K562 (cell line): ENCODE results near the gene STON2. TPM values are rescaled to one million over a fixed set of nuclear protein-coding genes. Genes with fewer than 3 reads are reported as not detected.
A peak's percentile ranks its signal among the peaks of the same experiment; 100 is the strongest.

ENCODE experiments used
- ATAC-seq: fragments of 200-7000 bp; cut with Tn5 transposase; 3 replicates; pipeline ENCODE4 v1.9.1; 2020; ENCODE audit warnings: moderate library complexity
- BruUV-seq: library from RNA; stranded (reverse); fragments of 400-500 nt; replicated peaks from 2 replicates; lab custom pipeline; 2021; lab: Mats Ljungman, UMichigan
- CTCF ChIA-PET: fragments of 300-600 bp; formaldehyde crosslinking; extraction: SDS; loops from one replicate; lab custom pipeline; 2021; ENCODE audit warnings: low intra/inter-chr PET ratio; lab: Yijun Ruan, JAX
- POLR2A ChIA-PET: fragments of 300-600, 350-650 bp; sonication (Branson Sonifier 250); formaldehyde crosslinking; extraction: SDS; loops from one replicate; lab custom pipeline; 2021; ENCODE audit warnings: antibody characterized with exemption, inconsistent platforms; lab: Yijun Ruan, JAX
- DNase-seq, 4 experiments: peaks; one replicate each; pipeline versions ENCODE4 v3.0.0 to v3.0.0-alpha.2; 2011 to 2018; ENCODE audit warnings: low spot score in 3 of 4, mixed read lengths in 3 of 4; ENCODE audit errors: extremely low read depth in 1 of 4
- FAIRE-seq: peaks from 2 replicates; lab custom pipeline; 2011; peaks lifted over from hg19 to GRCh38; lab: Jason Lieb, UNC
- H2AFZ ChIP-seq: 2 replicates; pipeline ENCODE4 v1.6.0; 2011; ENCODE audit warnings: low read depth, low read length, control low read depth, inconsistent platforms
- H3K27ac ChIP-seq: fragments of 200-600 bp; 3 replicates; pipeline ENCODE4 v1.8.0; 2011; ENCODE audit warnings: low read depth, mild to moderate bottlenecking, control low read depth, inconsistent platforms, low read length, moderate library complexity, mixed read lengths; ENCODE audit errors: extremely low read depth
- H3K27me3 ChIP-seq, 2 experiments: fragments of 300-600 bp in 1 of 2; 2 replicates in 1 of 2; 3 replicates in 1 of 2; pipeline versions ENCODE4 v1.6.0 to v1.8.0; 2011; ENCODE audit warnings: inconsistent platforms in 2 of 2, low read length in 2 of 2, mild to moderate bottlenecking in 1 of 2, mixed read lengths in 1 of 2, moderate library complexity in 1 of 2; ENCODE audit not compliant: control insufficient read depth in 2 of 2, insufficient read depth in 2 of 2
- H3K36me3 ChIP-seq: fragments of 300-600 bp; 3 replicates; pipeline ENCODE4 v1.8.0; 2011; ENCODE audit warnings: mild to moderate bottlenecking, low read length, inconsistent platforms; ENCODE audit not compliant: control insufficient read depth, insufficient read depth
- H3K4me1 ChIP-seq, 2 experiments: fragments of 200-600 bp in 1 of 2; replicated peaks in 1 of 2; 2 replicates in 1 of 2; 3 replicates in 1 of 2; pipeline versions ENCODE4 v1.5.1 to v1.8.0; 2011; ENCODE audit warnings: inconsistent platforms in 2 of 2, low read length in 2 of 2, mild to moderate bottlenecking in 1 of 2, mixed read lengths in 1 of 2, moderate library complexity in 1 of 2; ENCODE audit not compliant: control insufficient read depth in 2 of 2, insufficient read depth in 2 of 2
- H3K4me2 ChIP-seq: 2 replicates; pipeline ENCODE4 v1.6.1; 2011; ENCODE audit warnings: low read length, control low read depth, inconsistent platforms, mixed read lengths; ENCODE audit not compliant: insufficient read depth
- H3K4me3 ChIP-seq: fragments of 200-600 bp; sonication (generic), shearing (Covaris generic); 2 replicates; pipeline ENCODE4 v1.5.1; 2016; ENCODE audit warnings: control low read depth, inconsistent platforms
- H3K79me2 ChIP-seq: fragments of 200-600 bp; 3 replicates; pipeline ENCODE4 v1.8.0; 2011; ENCODE audit warnings: low read length, inconsistent platforms; ENCODE audit not compliant: control insufficient read depth, insufficient read depth
- H3K9ac ChIP-seq, 2 experiments: 2 replicates each; pipeline versions ENCODE4 v1.6.0 to v1.6.1; 2011; ENCODE audit warnings: low read depth in 2 of 2, low read length in 2 of 2, control low read depth in 1 of 2, inconsistent platforms in 1 of 2, mild to moderate bottlenecking in 1 of 2, mixed read lengths in 1 of 2; ENCODE audit not compliant: insufficient read depth in 1 of 2
- H3K9me1 ChIP-seq: one replicate; pipeline ENCODE4 v1.6.0; 2011; ENCODE audit warnings: inconsistent platforms, mild to moderate bottlenecking, low read length, moderate library complexity; ENCODE audit not compliant: control insufficient read depth, insufficient read depth
- H3K9me3 ChIP-seq: replicated peaks from 2 replicates; pipeline ENCODE4 v1.5.1; 2011; ENCODE audit warnings: low read depth, low read length, inconsistent platforms; ENCODE audit not compliant: control insufficient read depth, insufficient read depth
- H4K20me1 ChIP-seq: replicated peaks from 2 replicates; pipeline ENCODE4 v1.6.1; 2011; ENCODE audit warnings: low read length, inconsistent platforms, mixed read lengths; ENCODE audit not compliant: control insufficient read depth, insufficient read depth
- E2F5 ChIP-seq: sonication (generic); formaldehyde crosslinking; IDR thresholded peaks from 2 replicates; pipeline ENCODE4 v1.8.0; 2022; ENCODE audit warnings: mild to moderate bottlenecking, missing genetic modification reagents
- HCFC1 ChIP-seq: IDR thresholded peaks from 2 replicates; pipeline ENCODE4 v1.6.1; 2012; ENCODE audit warnings: low read depth, low read length, improper control_type of control experiment
- HMGN3 ChIP-seq: IDR thresholded peaks from 2 replicates; pipeline ENCODE4 v1.6.1; 2011; ENCODE audit warnings: borderline replicate concordance, low read depth, mild to moderate bottlenecking, mixed read lengths, low read length; ENCODE audit not compliant: insufficient read length; ENCODE audit errors: extremely low read depth
- KDM1A ChIP-seq, 2 experiments: fragments of 450-650 bp; IDR thresholded peaks; 2 replicates each; pipeline ENCODE4 v1.6.1; 2016; ENCODE audit warnings: mild to moderate bottlenecking in 2 of 2
- LCOR ChIP-seq: sonication (generic); formaldehyde crosslinking; IDR thresholded peaks from 2 replicates; pipeline ENCODE4 v1.8.0; 2022; ENCODE audit warnings: mild to moderate bottlenecking, missing genetic modification reagents
- NFRKB ChIP-seq: fragments of 450-650 bp; IDR thresholded peaks from 2 replicates; pipeline ENCODE4 v1.6.1; 2016; ENCODE audit warnings: low read depth
- RCOR1 ChIP-seq, 2 experiments: IDR thresholded peaks; 2 replicates each; pipeline ENCODE4 v1.6.1; 2012; ENCODE audit warnings: low read depth in 2 of 2, low read length in 2 of 2, borderline replicate concordance in 1 of 2, improper control_type of control experiment in 1 of 2
- RNF219 ChIP-seq: fragments of 250-450 bp; sonication (Bioruptor Pico); IDR thresholded peaks from 2 replicates; pipeline ENCODE4 v1.5.0; 2022; ENCODE audit warnings: mild to moderate bottlenecking
- SREBF2 ChIP-seq: sonication (generic); formaldehyde crosslinking; IDR thresholded peaks from 2 replicates; pipeline ENCODE4 v1.4.0; 2020; ENCODE audit warnings: mild to moderate bottlenecking, missing genetic modification reagents
- TCF15 ChIP-seq: fragments of 250-450 bp; sonication (Bioruptor Pico); IDR thresholded peaks from 2 replicates; pipeline ENCODE4 v1.8.0; 2022; ENCODE audit warnings: moderate library complexity, mild to moderate bottlenecking, inconsistent platforms
- ZNF707 ChIP-seq: fragments of 250-450 bp; sonication (Bioruptor Pico); conservative IDR thresholded peaks from 2 replicates; pipeline ENCODE4 v1.8.0; 2022; ENCODE audit warnings: inconsistent platforms, mild to moderate bottlenecking, moderate library complexity
- WGBS: fragments of 100-300 bp; shearing (Covaris generic); methylation state at CpG from one replicate; pipeline ENCODE4 v1.1.6; 2016; ENCODE audit warnings: low coverage, mixed read lengths; ENCODE audit not compliant: insufficient coverage; ENCODE audit errors: missing lambda C conversion rate; 5-methylcytosine and 5-hydroxymethylcytosine counted together
- in situ Hi-C: fragments of 300-500 bp; cut with MboI; formaldehyde crosslinking; loops from 4 replicates; pipeline ENCODE4 v1.15.0; 2018; ENCODE audit warnings: inconsistent platforms, mixed read lengths
- intact Hi-C: fragments of 100-400 bp; cut with micrococcal nuclease; formaldehyde crosslinking; loops from 2 replicates; pipeline ENCODE4 v1.14.2; 2022
- polyA plus RNA-seq, 8 experiments: library from polyadenylated mRNA; depleted of rRNA in 4 of 8; stranded (reverse) in 5 of 8; unstranded in 3 of 8; fragments of >200 nt; fragmentation: Nextera tagmentation in 2 of 8; fragmentation: Illumina TruSeq in 1 of 8; extraction: Ambion mirVana in 2 of 8; extraction: Trizol in 1 of 8; gene quantifications; 2 replicates each; pipeline versions ENCODE4 v1.2.1 to v1.2.3, GENCODE V29; 2011 to 2014; ENCODE audit warnings: inconsistent platforms in 1 of 8, missing spikeins in 1 of 8
- total RNA-seq, 7 experiments: library from RNA; depleted of rRNA in 6 of 7; stranded (reverse); fragments of >200 nt in 6 of 7; fragmentation: Illumina TruSeq in 2 of 7; extraction: Trizol in 2 of 7; gene quantifications; 2 replicates each; pipeline versions ENCODE4 v1.2.1 to v1.2.3, GENCODE V29; 2011 to 2021; ENCODE audit warnings: low replicate concordance in 1 of 7
- TF ChIP-seq, protein P1 (sequence below), 2 experiments: fragments of 150-350 bp in 1 of 2; IDR thresholded peaks; 2 replicates each; pipeline ENCODE4 v1.6.1; 2012 to 2016; ENCODE audit warnings: low read depth in 2 of 2, low read length in 2 of 2, mild to moderate bottlenecking in 1 of 2, moderate library complexity in 1 of 2
- TF ChIP-seq, protein P2 (sequence below): fragments of 250-450 bp; sonication (Bioruptor Pico); IDR thresholded peaks from 2 replicates; pipeline ENCODE4 v1.4.0; 2020; ENCODE audit warnings: mild to moderate bottlenecking

STON2 gene
- total and polyA plus RNA-seq, 9 of the 15 experiments (the other 6 are each of a cell fraction or from before 2014, with no cell fraction given): 7.8 to 99.3 (median 53.5) TPM

DNA sequence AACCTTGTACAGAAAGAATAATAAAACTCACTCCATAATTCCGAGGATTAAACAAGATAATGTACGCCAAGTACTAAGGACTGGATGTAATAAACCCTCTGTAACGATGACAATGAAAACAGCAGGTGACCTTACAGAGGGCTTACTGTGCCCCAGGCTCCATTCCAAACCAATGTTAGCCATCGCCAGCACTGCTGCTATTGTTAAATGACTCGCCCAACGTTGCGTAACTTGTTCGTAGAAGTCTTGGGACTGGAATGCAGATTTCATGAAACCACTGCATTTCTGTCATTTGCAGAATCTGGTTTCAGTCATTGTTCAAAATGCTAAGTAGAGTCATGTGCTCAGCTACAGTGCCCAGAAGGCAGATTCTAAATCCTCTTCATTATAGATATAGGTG lies 728 bp upstream of the STON2 start:
- H3K9me3 ChIP-seq: no peaks in the 10 kb centered on the region
- intact Hi-C loops: loop anchor here (2.0 to 5.0 kb wide), 2 partner anchors 26 to 51 kb away; no protein-coding TSS in a partner anchor
- no peak overlapping the region for H2AFZ ChIP-seq
- H3K79me2 ChIP-seq: peaks cover 79% of the 10 kb centered on the region
- FAIRE-seq: peak; percentile 78
- CTCF ChIA-PET: no interaction called here
- H3K27me3 ChIP-seq: no peaks in the 10 kb centered on the region
- peaks cover 13% of the 10 kb centered on the region for H3K9me1 ChIP-seq
- peak overlapping the region; percentile 81; the same call in 2 of the 3 replicates for H3K27ac ChIP-seq
- no peak overlapping the region for H3K4me2 ChIP-seq
- 0 out of 3 replicates have a peak, but pooled peaks have one; percentile 6 for ATAC-seq
- BruUV-seq: no TSS peak
- H4K20me1 ChIP-seq: peaks cover 22% of the 10 kb centered on the region
- H3K9ac ChIP-seq: 0 out of 4 replicates have a peak overlapping the region, but pooled peaks of 1 of the 2 experiments have one; percentile 12
- peaks cover 44% of the 10 kb centered on the region for H3K36me3 ChIP-seq
- peak in 1 of 4 experiments; percentile 31 for DNase-seq
- POLR2A ChIA-PET: no interaction called here
- peaks cover 4 to 42% of the 10 kb centered on the region in 2 experiments for H3K4me1 ChIP-seq
- in situ Hi-C loops: no loop called here
- 20% methylated on average over 8 of the region's 8 CpGs for WGBS
- H3K4me3 ChIP-seq: no peak overlapping the region
- TF ChIP-seq, protein P1, sequence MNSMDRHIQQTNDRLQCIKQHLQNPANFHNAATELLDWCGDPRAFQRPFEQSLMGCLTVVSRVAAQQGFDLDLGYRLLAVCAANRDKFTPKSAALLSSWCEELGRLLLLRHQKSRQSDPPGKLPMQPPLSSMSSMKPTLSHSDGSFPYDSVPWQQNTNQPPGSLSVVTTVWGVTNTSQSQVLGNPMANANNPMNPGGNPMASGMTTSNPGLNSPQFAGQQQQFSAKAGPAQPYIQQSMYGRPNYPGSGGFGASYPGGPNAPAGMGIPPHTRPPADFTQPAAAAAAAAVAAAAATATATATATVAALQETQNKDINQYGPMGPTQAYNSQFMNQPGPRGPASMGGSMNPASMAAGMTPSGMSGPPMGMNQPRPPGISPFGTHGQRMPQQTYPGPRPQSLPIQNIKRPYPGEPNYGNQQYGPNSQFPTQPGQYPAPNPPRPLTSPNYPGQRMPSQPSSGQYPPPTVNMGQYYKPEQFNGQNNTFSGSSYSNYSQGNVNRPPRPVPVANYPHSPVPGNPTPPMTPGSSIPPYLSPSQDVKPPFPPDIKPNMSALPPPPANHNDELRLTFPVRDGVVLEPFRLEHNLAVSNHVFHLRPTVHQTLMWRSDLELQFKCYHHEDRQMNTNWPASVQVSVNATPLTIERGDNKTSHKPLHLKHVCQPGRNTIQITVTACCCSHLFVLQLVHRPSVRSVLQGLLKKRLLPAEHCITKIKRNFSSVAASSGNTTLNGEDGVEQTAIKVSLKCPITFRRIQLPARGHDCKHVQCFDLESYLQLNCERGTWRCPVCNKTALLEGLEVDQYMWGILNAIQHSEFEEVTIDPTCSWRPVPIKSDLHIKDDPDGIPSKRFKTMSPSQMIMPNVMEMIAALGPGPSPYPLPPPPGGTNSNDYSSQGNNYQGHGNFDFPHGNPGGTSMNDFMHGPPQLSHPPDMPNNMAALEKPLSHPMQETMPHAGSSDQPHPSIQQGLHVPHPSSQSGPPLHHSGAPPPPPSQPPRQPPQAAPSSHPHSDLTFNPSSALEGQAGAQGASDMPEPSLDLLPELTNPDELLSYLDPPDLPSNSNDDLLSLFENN (IDR thresholded peaks at IDR 0.05; ENCODE audit: low read depth in 2 of 2, low read length in 2 of 2): no peak
- TF ChIP-seq RCOR1 (IDR thresholded peaks at IDR 0.05; ENCODE audit: borderline replicate concordance in 1 of 2, low read depth in 2 of 2, low read length in 2 of 2) (peak in 1 of 2 experiments; percentile 54; a peak in 1 of 4 replicates), ZNF707 (no peak), HCFC1 (no peak), TCF15 (no peak), LCOR (CRISPR knock-in tag) (no peak), KDM1A (IDR thresholded peaks at IDR 0.05) (peak; percentile 62 to 75), HMGN3 (no peak), E2F5 (CRISPR knock-in tag) (no peak), RNF219 (CRISPR knock-in tag) (no peak), NFRKB (0 out of 2 replicates have a peak, but pooled peaks have one; percentile 7), SREBF2 (CRISPR knock-in tag) (no peak)
- TF ChIP-seq, protein P2, sequence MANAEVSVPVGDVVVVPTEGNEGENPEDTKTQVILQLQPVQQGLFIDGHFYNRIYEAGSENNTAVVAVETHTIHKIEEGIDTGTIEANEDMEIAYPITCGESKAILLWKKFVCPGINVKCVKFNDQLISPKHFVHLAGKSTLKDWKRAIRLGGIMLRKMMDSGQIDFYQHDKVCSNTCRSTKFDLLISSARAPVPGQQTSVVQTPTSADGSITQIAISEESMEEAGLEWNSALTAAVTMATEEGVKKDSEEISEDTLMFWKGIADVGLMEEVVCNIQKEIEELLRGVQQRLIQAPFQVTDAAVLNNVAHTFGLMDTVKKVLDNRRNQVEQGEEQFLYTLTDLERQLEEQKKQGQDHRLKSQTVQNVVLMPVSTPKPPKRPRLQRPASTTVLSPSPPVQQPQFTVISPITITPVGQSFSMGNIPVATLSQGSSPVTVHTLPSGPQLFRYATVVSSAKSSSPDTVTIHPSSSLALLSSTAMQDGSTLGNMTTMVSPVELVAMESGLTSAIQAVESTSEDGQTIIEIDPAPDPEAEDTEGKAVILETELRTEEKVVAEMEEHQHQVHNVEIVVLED (CRISPR knock-in tag): no peak
